Measurements from ENCODE around the gene WDR91.

WDR91 gene

GRCh38 chr7:135197906-135198655 lies 13.2 kb downstream of the WDR91 start:
- no peak for DNase-seq

GRCh38 chr7:135197343-135197742 lies 14.0 kb downstream of the WDR91 start:
- DNase-seq, result no peak

GRCh38 chr7:135195968-135196629 lies 15.2 kb downstream of the WDR91 start:
- DNase-seq, result no peak

GRCh38 chr7:135195156-135195555 lies 16.2 kb downstream of the WDR91 start:
- DNase-seq, result no peak

GRCh38 chr7:135194494-135195095 lies 16.7 kb downstream of the WDR91 start:
- no peak for DNase-seq

- no peak for DNase-seq
These were observed 17.7 kb downstream of the WDR91 start for GRCh38 chr7:135193615-135194081.

- DNase-seq, result no peak
These were observed 18.3 kb downstream of the WDR91 start for GRCh38 chr7:135192914-135193536.

- DNase-seq, result no peak
These were observed 20.6 kb downstream of the WDR91 start for GRCh38 chr7:135190703-135191102.

GRCh38 chr7:135189961-135190360 lies 21.4 kb downstream of the WDR91 start:
- DNase-seq, result no peak

- DNase-seq, result peak in 1 of 14 donors; percentile 69
These were observed 22.1 kb downstream of the WDR91 start for GRCh38 chr7:135189221-135189662.

GRCh38 chr7:135188298-135188984 lies 22.9 kb downstream of the WDR91 start:
- no peak for DNase-seq

GRCh38 chr7:135186841-135187253 lies 24.5 kb downstream of the WDR91 start:
- no peak for DNase-seq

- DNase-seq, result no peak
These were observed 25.1 kb downstream of the WDR91 start for GRCh38 chr7:135186261-135186540.

GRCh38 chr7:135185471-135186260 lies 25.7 kb downstream of the WDR91 start:
- DNase-seq, result peak in 1 of 14 donors; percentile 95

- no peak for DNase-seq
These were observed 27.0 kb downstream of the WDR91 start for GRCh38 chr7:135184254-135184841.

- DNase-seq, result no peak
These were observed 27.8 kb downstream of the WDR91 start for GRCh38 chr7:135183478-135183877.

GRCh38 chr7:135181929-135182678 lies 29.2 kb downstream of the WDR91 start:
- DNase-seq, result no peak

- DNase-seq, result no peak
These were observed 29.9 kb downstream of the WDR91 start for GRCh38 chr7:135181261-135181928.

GRCh38 chr7:135180122-135180521 lies 31.2 kb downstream of the WDR91 start:
- DNase-seq, result no peak

- DNase-seq, result no peak
These were observed 31.9 kb downstream of the WDR91 start for GRCh38 chr7:135179321-135179925.
